HT1080 (cell line): ENCODE data around the gene CFAP61. TPM values are rescaled to one million over a fixed set of nuclear protein-coding genes. Genes with fewer than 3 reads are reported as not detected.
A peak's percentile ranks its signal among the peaks of the same experiment; 100 is the strongest.
"Not testable (repeated sequence)": the region's sequence is repeated elsewhere in the genome, so short reads cannot be mapped to it uniquely, and the experiment has no call there.

Experiments
- DNase-seq: peaks from one replicate; pipeline ENCODE4 v3.0.0-alpha.2; 2015; ENCODE audit warnings: low read depth
- polyA plus RNA-seq, 2 experiments: library from polyadenylated mRNA; depleted of rRNA; stranded (reverse); fragments of >200 nt; gene quantifications; 2 replicates each; pipeline ENCODE4 v1.2.3, GENCODE V29; 2015
- total RNA-seq: library from RNA; depleted of rRNA; stranded (reverse); fragments of >200 nt; shearing (Covaris generic); gene quantifications from 2 replicates; pipeline ENCODE4 v1.2.3, GENCODE V29; 2014; rRNA removed

The CFAP61 gene
- total RNA-seq = 0.35 TPM in 1 of 2 replicates, not detected in the other
- polyA plus RNA-seq (2015; cell fraction: cytosol; rRNA removed) = not detected in 2 replicates
- 0.11 TPM in 1 of 2 replicates, not detected in the other for polyA plus RNA-seq (2015; cell fraction: nucleus; rRNA removed)

DNA sequence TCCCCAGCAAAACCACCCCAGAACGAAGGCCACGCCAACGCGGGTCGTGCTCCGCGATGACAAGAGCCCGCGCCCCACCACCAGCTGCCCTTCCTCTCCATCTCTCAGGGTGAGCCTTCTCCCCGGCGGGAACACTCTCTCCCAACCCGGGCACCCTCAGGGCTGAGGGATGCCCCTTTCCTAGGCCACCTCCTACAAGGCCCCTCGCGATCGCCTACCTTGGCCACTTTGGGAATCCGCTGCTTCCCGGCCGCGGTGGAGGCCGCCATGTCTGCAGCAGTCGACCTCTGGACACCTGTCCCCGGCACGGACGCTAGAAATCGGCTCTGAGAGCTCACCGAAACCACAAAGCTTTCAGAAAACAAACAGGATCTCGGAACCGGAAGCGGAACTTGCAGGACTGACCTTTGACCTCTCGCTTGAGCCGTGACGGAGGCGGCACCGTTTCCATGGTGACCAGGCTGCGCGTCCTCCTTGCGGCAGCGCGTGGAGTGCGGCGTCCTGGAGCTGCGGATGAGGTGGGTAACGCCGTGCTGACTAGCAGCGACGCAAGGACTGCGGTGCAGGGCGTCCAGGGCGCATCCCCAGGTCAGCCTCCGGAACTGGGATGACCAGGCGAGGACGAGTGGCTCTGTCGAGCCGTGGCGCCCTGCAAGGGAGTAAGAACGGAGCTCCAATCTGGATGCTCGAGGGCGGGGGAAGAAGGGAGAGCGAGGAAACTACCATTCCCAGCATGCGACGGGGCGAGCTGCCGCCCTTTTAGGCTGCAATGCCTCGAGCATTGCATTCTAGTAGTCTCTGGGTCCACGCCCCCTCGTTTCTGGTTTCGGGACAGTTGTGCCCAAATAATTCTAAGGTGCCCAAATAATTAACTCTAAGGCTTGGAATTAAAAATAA, at the start of gene CFAP61, which contains the start of gene CRNKL1:
TSS of gene CFAP61 (plus strand) at position 459 of the 897 bp plus-strand sequence. CDS start 4,122 bp downstream, outside the sequence.
TSS of gene CRNKL1 (minus strand) at position 393 of the 897 bp plus-strand sequence. CDS start at position 269, 124 bp downstream.
- peak; percentile 92 for DNase-seq

GRCh38 chr20:20003031-20003954, 49.0 kb upstream of the CFAP61 start:
- no peak for DNase-seq

DNA sequence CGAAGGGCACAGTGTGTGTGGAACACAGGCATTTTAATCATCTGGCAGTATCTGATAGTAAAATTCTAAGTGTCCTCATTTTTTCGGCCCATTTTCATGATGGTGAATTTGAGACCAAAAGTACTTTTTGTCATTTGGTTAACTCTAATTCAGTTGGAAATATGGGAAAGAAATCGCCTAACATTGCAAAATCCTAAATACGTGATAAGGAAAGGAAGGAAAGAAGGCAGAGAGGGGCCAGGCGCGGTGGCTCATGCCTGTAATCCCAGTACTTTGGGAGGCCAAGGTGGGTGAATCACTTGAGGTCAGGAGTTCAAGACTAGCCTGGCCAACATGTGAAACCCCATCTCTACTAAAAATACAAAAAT, 48.4 kb upstream of the CFAP61 start:
- not testable (repeated sequence) for DNase-seq

GRCh38 chr20:20005342-20005741, 47.0 kb upstream of the CFAP61 start:
- no peak for DNase-seq

DNA sequence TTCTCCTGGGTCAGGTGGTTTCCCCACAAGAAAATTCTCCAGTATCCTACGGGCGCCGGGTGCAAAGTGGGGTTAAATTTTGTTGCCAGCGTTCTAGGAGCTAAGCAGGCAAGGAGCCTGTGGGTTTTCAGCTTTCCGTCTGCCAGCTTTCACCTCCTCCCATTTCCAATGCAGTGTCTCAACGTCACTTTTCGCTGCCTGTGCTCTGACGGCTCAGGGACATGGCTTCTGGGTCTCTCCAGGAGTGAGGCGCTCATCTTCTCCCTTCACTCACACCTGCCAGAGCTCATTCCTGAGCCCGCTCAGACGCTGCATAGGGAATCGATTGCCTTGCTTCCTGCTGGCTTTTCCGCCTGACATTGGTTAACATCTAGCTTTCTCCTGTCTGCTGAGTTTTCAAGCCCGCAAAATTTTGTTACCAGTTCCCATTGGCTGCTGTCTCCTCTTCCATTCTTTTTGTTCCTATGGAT, 42.5 kb upstream of the CFAP61 start:
- DNase-seq = no peak

- DNase-seq = no peak
Observed at GRCh38 chr20:20010639-20011500, 41.5 kb upstream of the CFAP61 start.

GRCh38 chr20:20012541-20012940, 39.8 kb upstream of the CFAP61 start:
- no peak for DNase-seq

DNA sequence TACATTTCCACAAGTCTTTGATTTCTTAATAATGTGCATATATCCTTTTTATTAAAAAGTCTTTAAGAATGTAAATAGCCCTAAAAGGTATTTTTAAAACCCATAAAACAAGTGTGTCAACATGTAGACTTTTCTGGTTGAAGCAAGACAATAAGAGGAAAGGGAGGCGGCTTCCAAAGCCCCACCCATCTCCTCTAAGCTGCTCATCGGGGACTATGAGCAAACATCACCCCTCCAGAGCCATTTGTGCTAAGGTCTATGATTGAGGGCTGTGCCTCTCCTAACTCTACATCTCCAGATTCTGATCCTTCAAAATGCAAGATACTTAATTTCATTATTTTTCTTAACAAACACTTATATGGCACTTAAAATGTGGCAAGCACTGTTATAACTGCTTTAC, 37.7 kb upstream of the CFAP61 start:
- DNase-seq = no peak

DNA sequence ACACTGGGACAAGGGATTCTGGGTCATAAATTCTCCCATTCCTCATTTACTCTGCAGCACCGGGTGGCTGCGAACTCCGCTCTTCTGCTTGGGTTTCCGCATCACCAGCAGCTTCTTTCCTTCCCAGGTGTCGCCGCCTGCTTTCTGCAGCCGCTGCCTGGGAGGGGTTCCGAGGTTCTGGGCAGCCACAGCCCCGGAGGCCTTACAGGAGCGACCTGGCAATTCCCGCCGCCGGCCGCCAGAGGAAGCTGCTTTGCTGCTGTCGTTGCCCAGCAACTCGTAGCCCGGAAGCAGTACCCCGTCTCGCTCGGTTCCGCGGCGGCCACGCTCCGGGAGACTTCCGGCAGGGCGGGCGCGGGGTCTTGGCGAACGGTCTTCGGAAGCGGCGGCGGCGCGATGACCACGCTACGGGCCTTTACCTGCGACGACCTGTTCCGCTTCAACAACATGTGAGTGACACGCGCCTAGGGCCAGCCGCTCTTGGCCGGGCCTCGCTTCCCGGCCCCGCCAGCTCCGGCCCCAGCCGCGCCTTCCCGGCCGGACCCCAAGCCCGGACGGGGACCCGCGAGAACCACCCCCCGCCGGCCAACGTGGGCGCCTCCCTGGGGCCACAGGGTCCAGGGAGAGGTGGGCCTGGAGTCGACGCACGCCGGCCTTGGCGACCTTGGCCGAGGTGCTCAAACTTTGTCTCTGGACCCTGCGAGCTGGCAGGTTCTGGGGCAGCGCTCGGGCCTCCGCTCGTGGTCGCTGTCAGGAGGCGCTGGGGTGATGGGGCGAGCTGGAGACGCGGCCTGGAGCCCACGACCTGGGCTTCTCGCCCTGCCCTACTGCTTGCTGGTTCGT, 35.1 kb upstream of the CFAP61 start, which contains the start of gene NAA20:
TSS of gene NAA20 (plus strand) at position 362 of the 843 bp plus-strand sequence. CDS start at position 397, 35 bp downstream.
- peak; percentile 92 for DNase-seq

- no peak for DNase-seq
Observed at GRCh38 chr20:20017844-20018185, 34.5 kb upstream of the CFAP61 start.

DNA sequence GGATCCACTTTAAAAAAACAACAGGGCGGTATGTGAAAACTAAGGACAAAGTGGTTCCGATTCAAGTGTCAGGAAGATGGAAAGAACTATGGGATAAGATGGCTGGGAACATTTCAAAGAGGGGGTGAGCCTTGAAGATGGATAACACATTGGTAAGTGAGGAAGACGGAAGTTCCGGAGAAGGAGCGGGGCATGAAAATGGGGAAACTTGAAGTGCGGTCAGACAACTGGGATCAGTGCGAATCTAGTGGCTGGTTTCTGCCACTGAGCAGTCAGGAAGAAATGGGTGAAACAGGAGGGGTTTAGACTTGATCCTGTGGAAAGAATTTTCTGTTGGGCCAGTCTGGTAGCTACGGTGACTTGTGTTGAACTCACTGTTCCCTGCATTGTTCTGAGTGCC, 34.0 kb upstream of the CFAP61 start:
- DNase-seq = no peak

DNA sequence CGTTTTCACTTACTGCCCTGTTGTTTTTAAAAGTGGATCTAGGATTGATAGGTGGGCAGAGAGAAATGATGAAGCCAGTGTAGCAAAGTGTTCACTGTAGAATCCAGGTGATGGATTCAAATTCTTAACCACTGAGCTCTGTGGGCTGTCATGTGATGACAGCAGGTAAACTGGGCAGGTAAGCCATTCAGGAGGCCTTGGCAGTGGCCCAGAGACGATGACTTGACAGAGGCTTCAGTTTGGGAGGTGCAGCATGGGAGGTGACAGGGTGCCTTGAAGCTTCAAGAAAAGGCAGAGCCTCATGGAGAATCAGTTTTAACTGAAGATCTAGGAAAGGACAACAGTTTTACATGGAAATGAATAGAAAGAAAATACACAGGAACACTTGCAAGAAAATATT, 33.2 kb upstream of the CFAP61 start:
- no peak for DNase-seq

DNA sequence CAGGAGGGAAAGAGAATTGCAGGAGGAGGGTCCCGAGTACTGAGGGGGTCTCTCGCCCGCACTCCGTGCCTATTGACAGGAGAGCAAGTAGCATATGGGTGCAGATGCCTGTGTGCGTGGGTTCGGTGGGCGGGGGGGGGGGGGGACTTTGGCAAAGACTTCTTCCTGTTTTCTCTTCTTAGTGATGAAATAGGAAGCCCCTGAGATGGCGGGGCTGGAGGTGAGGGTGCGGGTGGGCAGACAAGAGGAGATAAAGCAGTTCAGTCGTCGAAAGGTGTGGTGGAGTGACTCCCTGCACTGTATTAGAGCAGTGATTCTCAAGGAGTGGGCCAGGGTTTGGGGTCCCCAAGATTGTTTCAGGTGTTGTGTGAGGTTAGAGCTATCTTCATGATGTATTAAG, 31.4 kb upstream of the CFAP61 start:
- DNase-seq = no peak

DNA sequence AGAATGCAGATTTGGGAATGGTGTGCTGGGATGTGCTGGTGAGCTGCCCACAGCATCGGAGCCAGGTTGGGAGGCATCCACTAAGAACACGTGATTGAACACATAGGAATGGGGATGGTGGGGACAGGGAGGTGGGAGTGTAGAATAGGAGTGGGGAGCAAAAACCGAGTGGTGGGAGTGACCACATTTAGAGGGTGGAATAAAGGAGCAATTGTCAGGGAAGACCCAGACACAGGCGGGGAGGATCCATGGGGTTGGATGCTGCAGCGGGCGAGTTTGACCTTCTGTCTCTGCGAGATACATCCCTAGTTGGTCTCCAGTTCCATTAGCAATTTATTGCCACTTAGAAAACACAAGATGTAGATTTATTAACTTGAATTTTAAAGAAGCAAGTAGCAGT, 30.5 kb upstream of the CFAP61 start:
- no peak for DNase-seq

DNA sequence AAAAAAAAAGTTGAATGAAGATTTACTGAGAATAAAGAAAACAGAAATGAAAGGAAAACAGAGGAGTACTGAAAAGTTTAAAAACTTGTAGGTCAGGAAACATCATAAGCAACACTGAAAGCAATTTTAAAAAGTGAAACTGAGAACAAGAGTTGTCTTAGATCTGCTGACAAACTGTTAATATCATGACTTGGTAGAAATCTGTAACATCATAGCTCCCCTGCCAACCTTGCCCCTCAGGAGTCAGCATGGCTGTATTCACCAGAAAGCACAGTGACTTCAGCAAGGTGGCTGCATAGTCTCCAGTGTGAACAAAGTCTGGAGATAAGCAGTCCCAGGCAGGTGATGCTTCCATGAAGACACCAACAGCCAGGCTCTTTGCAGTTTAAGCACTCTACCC, 29.8 kb upstream of the CFAP61 start:
- no peak for DNase-seq

DNA sequence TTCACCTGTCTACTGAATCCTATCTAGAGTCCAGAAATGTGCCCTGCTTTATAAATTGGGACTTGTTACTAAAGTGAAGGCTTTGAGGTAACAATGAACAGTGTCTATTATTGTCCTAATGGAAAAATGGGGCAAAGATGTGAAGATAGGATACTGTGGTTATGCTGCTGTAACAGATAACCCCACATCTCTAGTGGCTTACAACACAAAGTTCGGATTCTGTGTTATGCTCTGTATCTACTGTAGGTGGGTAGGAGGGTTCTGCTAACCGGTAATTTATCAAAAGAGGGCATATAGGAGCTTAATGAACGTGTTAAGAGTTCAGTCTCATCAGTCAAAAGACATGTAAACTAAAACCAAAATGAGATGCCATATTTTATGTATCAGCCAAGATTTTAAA, 28.9 kb upstream of the CFAP61 start:
- no peak for DNase-seq

GRCh38 chr20:20024942-20025341, 27.4 kb upstream of the CFAP61 start:
- no peak for DNase-seq

DNA sequence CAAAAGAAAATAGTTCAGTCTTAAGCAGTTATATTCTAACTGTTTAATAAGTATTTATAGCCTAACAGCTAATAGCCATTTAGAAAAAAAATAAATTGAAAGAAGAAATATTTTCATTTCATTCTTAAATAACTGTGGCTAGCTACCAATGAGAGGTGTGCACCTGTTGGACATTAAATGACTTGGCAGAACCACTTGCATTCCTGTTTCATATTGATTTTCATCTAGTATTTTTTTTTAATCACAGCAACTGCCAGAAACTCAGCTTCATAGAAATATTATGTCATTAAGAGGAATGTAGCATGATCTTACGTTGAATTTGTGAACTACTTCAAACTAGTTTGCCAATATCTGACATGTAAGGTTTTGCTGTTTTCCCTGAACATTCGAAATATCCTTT, 25.0 kb upstream of the CFAP61 start:
- no peak for DNase-seq

DNA sequence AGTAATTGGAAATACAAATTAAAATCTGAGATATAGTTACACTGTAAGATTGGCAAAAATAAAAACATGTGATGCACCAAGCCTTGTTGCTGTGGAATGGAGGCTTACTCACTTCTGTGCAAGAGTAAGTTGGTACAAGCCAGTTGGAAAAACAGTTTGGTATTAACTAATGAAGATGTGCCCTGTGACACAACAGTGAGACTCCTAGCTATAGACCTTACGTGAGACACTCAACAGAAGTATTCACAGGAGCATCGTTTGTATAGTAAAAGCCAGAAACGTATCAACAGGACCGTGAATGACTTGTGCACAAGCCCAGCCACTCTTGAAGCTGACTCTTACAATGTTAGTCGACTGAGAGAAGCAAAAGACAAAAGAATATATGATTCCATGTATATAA, 20.5 kb upstream of the CFAP61 start:
- no peak for DNase-seq

DNA sequence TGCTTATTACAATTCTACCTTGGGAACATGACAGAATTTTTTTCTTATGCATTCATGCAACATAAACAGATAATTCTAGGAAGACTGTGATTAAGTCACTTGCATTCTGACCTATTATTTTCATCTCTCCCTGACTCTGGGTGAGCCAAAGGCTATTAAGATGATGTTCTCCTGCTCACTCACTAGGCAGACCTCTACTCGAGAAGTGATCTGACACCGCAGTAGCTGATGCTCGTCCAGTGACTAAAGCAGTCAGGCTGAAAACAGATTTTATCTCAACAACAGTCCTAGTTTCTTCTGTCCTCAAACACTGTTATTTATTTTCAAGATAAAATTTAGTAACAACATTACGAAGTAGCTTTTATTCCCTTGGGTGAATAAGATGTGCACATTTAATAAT, 17.8 kb upstream of the CFAP61 start:
- no peak for DNase-seq
